K562 (cell line): ENCODE measurements around the gene PLD3. TPM values are rescaled to one million over a fixed set of nuclear protein-coding genes. Genes with fewer than 3 reads are reported as not detected.

ENCODE experiments used
- ATAC-seq: fragments of 200-7000 bp; cut with Tn5 transposase; 3 replicates; pipeline ENCODE4 v1.9.1; 2020; ENCODE audit warnings: moderate library complexity
- BruUV-seq: library from RNA; stranded (reverse); fragments of 400-500 nt; replicated peaks from 2 replicates; lab custom pipeline; 2021; lab: Mats Ljungman, UMichigan
- CTCF ChIA-PET: fragments of 300-600 bp; formaldehyde crosslinking; extraction: SDS; loops from one replicate; lab custom pipeline; 2021; ENCODE audit warnings: low intra/inter-chr PET ratio; lab: Yijun Ruan, JAX
- POLR2A ChIA-PET: fragments of 300-600, 350-650 bp; sonication (Branson Sonifier 250); formaldehyde crosslinking; extraction: SDS; loops from one replicate; lab custom pipeline; 2021; ENCODE audit warnings: antibody characterized with exemption, inconsistent platforms; lab: Yijun Ruan, JAX
- DNase-seq, 4 experiments: peaks; one replicate each; pipeline versions ENCODE4 v3.0.0 to v3.0.0-alpha.2; 2011 to 2018; ENCODE audit warnings: low spot score in 3 of 4, mixed read lengths in 3 of 4; ENCODE audit errors: extremely low read depth in 1 of 4
- FAIRE-seq: peaks from 2 replicates; lab custom pipeline; 2011; peaks lifted over from hg19 to GRCh38; lab: Jason Lieb, UNC
- H2AFZ ChIP-seq: 2 replicates; pipeline ENCODE4 v1.6.0; 2011; ENCODE audit warnings: low read depth, low read length, control low read depth, inconsistent platforms
- H3K27ac ChIP-seq: fragments of 200-600 bp; 3 replicates; pipeline ENCODE4 v1.8.0; 2011; ENCODE audit warnings: low read depth, mild to moderate bottlenecking, control low read depth, inconsistent platforms, low read length, moderate library complexity, mixed read lengths; ENCODE audit errors: extremely low read depth
- H3K27me3 ChIP-seq, 2 experiments: fragments of 300-600 bp in 1 of 2; 2 replicates in 1 of 2; 3 replicates in 1 of 2; pipeline versions ENCODE4 v1.6.0 to v1.8.0; 2011; ENCODE audit warnings: inconsistent platforms in 2 of 2, low read length in 2 of 2, mild to moderate bottlenecking in 1 of 2, mixed read lengths in 1 of 2, moderate library complexity in 1 of 2; ENCODE audit not compliant: control insufficient read depth in 2 of 2, insufficient read depth in 2 of 2
- H3K36me3 ChIP-seq: fragments of 300-600 bp; 3 replicates; pipeline ENCODE4 v1.8.0; 2011; ENCODE audit warnings: mild to moderate bottlenecking, low read length, inconsistent platforms; ENCODE audit not compliant: control insufficient read depth, insufficient read depth
- H3K4me1 ChIP-seq, 2 experiments: fragments of 200-600 bp in 1 of 2; replicated peaks in 1 of 2; 2 replicates in 1 of 2; 3 replicates in 1 of 2; pipeline versions ENCODE4 v1.5.1 to v1.8.0; 2011; ENCODE audit warnings: inconsistent platforms in 2 of 2, low read length in 2 of 2, mild to moderate bottlenecking in 1 of 2, mixed read lengths in 1 of 2, moderate library complexity in 1 of 2; ENCODE audit not compliant: control insufficient read depth in 2 of 2, insufficient read depth in 2 of 2
- H3K4me2 ChIP-seq: 2 replicates; pipeline ENCODE4 v1.6.1; 2011; ENCODE audit warnings: low read length, control low read depth, inconsistent platforms, mixed read lengths; ENCODE audit not compliant: insufficient read depth
- H3K4me3 ChIP-seq: fragments of 200-600 bp; sonication (generic), shearing (Covaris generic); 2 replicates; pipeline ENCODE4 v1.5.1; 2016; ENCODE audit warnings: control low read depth, inconsistent platforms
- H3K79me2 ChIP-seq: fragments of 200-600 bp; 3 replicates; pipeline ENCODE4 v1.8.0; 2011; ENCODE audit warnings: low read length, inconsistent platforms; ENCODE audit not compliant: control insufficient read depth, insufficient read depth
- H3K9ac ChIP-seq, 2 experiments: 2 replicates each; pipeline versions ENCODE4 v1.6.0 to v1.6.1; 2011; ENCODE audit warnings: low read depth in 2 of 2, low read length in 2 of 2, control low read depth in 1 of 2, inconsistent platforms in 1 of 2, mild to moderate bottlenecking in 1 of 2, mixed read lengths in 1 of 2; ENCODE audit not compliant: insufficient read depth in 1 of 2
- H3K9me1 ChIP-seq: one replicate; pipeline ENCODE4 v1.6.0; 2011; ENCODE audit warnings: inconsistent platforms, mild to moderate bottlenecking, low read length, moderate library complexity; ENCODE audit not compliant: control insufficient read depth, insufficient read depth
- H3K9me3 ChIP-seq: replicated peaks from 2 replicates; pipeline ENCODE4 v1.5.1; 2011; ENCODE audit warnings: low read depth, low read length, inconsistent platforms; ENCODE audit not compliant: control insufficient read depth, insufficient read depth
- H4K20me1 ChIP-seq: replicated peaks from 2 replicates; pipeline ENCODE4 v1.6.1; 2011; ENCODE audit warnings: low read length, inconsistent platforms, mixed read lengths; ENCODE audit not compliant: control insufficient read depth, insufficient read depth
- MAX ChIP-seq: sonication (generic); formaldehyde crosslinking; IDR thresholded peaks from 2 replicates; pipeline ENCODE4 v1.9.0; 2022; ENCODE audit warnings: mild to moderate bottlenecking, missing genetic modification reagents
- POLR2G ChIP-seq: fragments of 200-400 bp; formaldehyde crosslinking; IDR thresholded peaks from 2 replicates; pipeline ENCODE4 v1.6.1; 2017; ENCODE audit warnings: low read depth, mild to moderate bottlenecking, antibody characterized with exemption, low read length, moderate library complexity
- RBFOX2 ChIP-seq: fragments of 200-400 bp; formaldehyde crosslinking; IDR thresholded peaks from 2 replicates; pipeline ENCODE4 v1.6.1; 2017; ENCODE audit warnings: low read depth, mild to moderate bottlenecking, low read length, moderate library complexity
- ZNF121 ChIP-seq: sonication (generic); formaldehyde crosslinking; conservative IDR thresholded peaks from 2 replicates; pipeline ENCODE4 v1.8.0; 2022; ENCODE audit warnings: missing genetic modification reagents
- ZNF407 ChIP-seq: fragments of 450-650 bp; IDR thresholded peaks from 2 replicates; pipeline ENCODE4 v1.6.1; 2016; ENCODE audit warnings: low read depth
- WGBS: fragments of 100-300 bp; shearing (Covaris generic); methylation state at CpG from one replicate; pipeline ENCODE4 v1.1.6; 2016; ENCODE audit warnings: low coverage, mixed read lengths; ENCODE audit not compliant: insufficient coverage; ENCODE audit errors: missing lambda C conversion rate; 5-methylcytosine and 5-hydroxymethylcytosine counted together
- in situ Hi-C: fragments of 300-500 bp; cut with MboI; formaldehyde crosslinking; loops from 4 replicates; pipeline ENCODE4 v1.15.0; 2018; ENCODE audit warnings: inconsistent platforms, mixed read lengths
- intact Hi-C: fragments of 100-400 bp; cut with micrococcal nuclease; formaldehyde crosslinking; loops from 2 replicates; pipeline ENCODE4 v1.14.2; 2022
- polyA plus RNA-seq, 8 experiments: library from polyadenylated mRNA; depleted of rRNA in 4 of 8; stranded (reverse) in 5 of 8; unstranded in 3 of 8; fragments of >200 nt; fragmentation: Nextera tagmentation in 2 of 8; fragmentation: Illumina TruSeq in 1 of 8; extraction: Ambion mirVana in 2 of 8; extraction: Trizol in 1 of 8; gene quantifications; 2 replicates each; pipeline versions ENCODE4 v1.2.1 to v1.2.3, GENCODE V29; 2011 to 2014; ENCODE audit warnings: inconsistent platforms in 1 of 8, missing spikeins in 1 of 8
- total RNA-seq, 7 experiments: library from RNA; depleted of rRNA in 6 of 7; stranded (reverse); fragments of >200 nt in 6 of 7; fragmentation: Illumina TruSeq in 2 of 7; extraction: Trizol in 2 of 7; gene quantifications; 2 replicates each; pipeline versions ENCODE4 v1.2.1 to v1.2.3, GENCODE V29; 2011 to 2021; ENCODE audit warnings: low replicate concordance in 1 of 7

Gene PLD3
- total and polyA plus RNA-seq, 9 of the 15 experiments (the other 6 are each of a cell fraction or from before 2014, with no cell fraction given): 2.3 to 128 (median 72.7) TPM

- WGBS: 42% methylated on average over 8 of the region's 11 CpGs
- Histone ChIP-seq H3K36me3 (peaks cover 15% of the 10 kb centered on the region; the same call in 2 of the 3 replicates), H3K4me1 (peaks cover 0 to 36% of the 10 kb centered on the region in 2 experiments; a peak in 2 of 5 replicates), H2AFZ (no peak overlapping the region), H3K9me3 (no peaks in the 10 kb centered on the region), H3K9ac (no peak overlapping the region; a peak in 1 of 4 replicates), H3K79me2 (no peaks in the 10 kb centered on the region), H3K4me3 (no peak overlapping the region), H3K9me1 (no peaks in the 10 kb centered on the region), H3K4me2 (no peak overlapping the region), H3K27me3 (no peaks in the 10 kb centered on the region), H4K20me1 (0 out of 2 replicates have a peak, but pooled peaks cover 5% of the 10 kb centered on the region), H3K27ac (no peak overlapping the region)
- no TSS peak for BruUV-seq
- CTCF ChIA-PET: no interaction called here
- no peak; the same call in 2 of the 3 replicates for ATAC-seq
- FAIRE-seq: no peak
- in situ Hi-C loops (no loop called here), intact Hi-C loops (no loop called here)
- DNase-seq: no peak
- TF ChIP-seq RBFOX2 (0 out of 2 replicates have a peak, but pooled peaks have one; percentile 21), MAX (CRISPR knock-in tag) (0 out of 2 replicates have a peak, but pooled peaks have one; percentile 14), ZNF407 (no peak), POLR2G (peak; percentile 45; the same call in 1 of the 2 replicates), ZNF121 (peak; percentile 69)
- POLR2A ChIA-PET: interaction anchor here (0.8 to 2.6 kb wide), 4 partner anchors 8 to 15 kb away, joined by 3 to 19 read pairs (median 6); no protein-coding TSS in a partner anchor
Observed at GRCh38 chr19:40379446-40380198, 31.1 kb downstream of the PLD3 start.
